ENCODE data around the gene FSD1. TPM values are rescaled to one million over a fixed set of nuclear protein-coding genes. Genes with fewer than 3 reads are reported as not detected.

The FSD1 gene
- total and polyA plus RNA-seq, 2 experiments from 2014 or later, result 5.8 TPM

- Histone ChIP-seq H3K4me2 (ENCODE audit: unreplicated experiment) (no peak overlapping the region), H3K4me1 (ENCODE audit: insufficient read depth) (no peaks in the 10 kb centered on the region), H3F3A (ENCODE audit: insufficient read depth) (no peaks in the 10 kb centered on the region), H3K4me3 (no peak overlapping the region), H3K36me3 (ENCODE audit: low read depth) (no peaks in the 10 kb centered on the region), H3K27ac (no peak overlapping the region), H3K9me3 (ENCODE audit: low read depth) (no peaks in the 10 kb centered on the region), H2AFZ (no peak overlapping the region), H3K79me2 (ENCODE audit: insufficient read depth) (no peaks in the 10 kb centered on the region), H3K9ac (no peak overlapping the region), H3K9me2 (ENCODE audit: insufficient read depth) (no peaks in the 10 kb centered on the region), H4K20me1 (ENCODE audit: insufficient read depth) (no peaks in the 10 kb centered on the region), H3K27me3 (replicated peaks; ENCODE audit: insufficient read depth) (peaks cover 15% of the 10 kb centered on the region)
- WGBS, 2 experiments (ENCODE audit: low coverage in 1 of 2, low lambda C conversion rate in 2 of 2, missing lambda C conversion rate in 2 of 2), result 77 to 79% methylated on average over 16 of the region's 16 CpGs
- in situ Hi-C loops (cut with MboI), result no loop called here
- DNase-seq, result no peak
- no peak for TF ChIP-seq EZH2 (IDR thresholded peaks at IDR 0.05; ENCODE audit: insufficient read depth, poor library complexity, severe bottlenecking)
- no peak for TF ChIP-seq EZH2phosphoT487 (IDR thresholded peaks at IDR 0.05; ENCODE audit: insufficient read depth, low read depth)
Measured at GRCh38 chr19:4288091-4288777, 16.2 kb upstream of the FSD1 start.

- no peaks in the 10 kb centered on the region for H3K9me2 ChIP-seq (ENCODE audit: insufficient read depth)
- no peak overlapping the region for H2AFZ ChIP-seq
- H3K4me1 ChIP-seq (ENCODE audit: insufficient read depth), result no peaks in the 10 kb centered on the region
- in situ Hi-C loops (cut with MboI), result no loop called here
- no peaks in the 10 kb centered on the region for H4K20me1 ChIP-seq (ENCODE audit: insufficient read depth)
- no peaks in the 10 kb centered on the region for H3K79me2 ChIP-seq (ENCODE audit: insufficient read depth)
- H3K9ac ChIP-seq, result no peak overlapping the region
- DNase-seq, result no peak
- no peaks in the 10 kb centered on the region for H3K36me3 ChIP-seq (ENCODE audit: low read depth)
- H3K9me3 ChIP-seq (ENCODE audit: low read depth), result no peaks in the 10 kb centered on the region
- no peaks in the 10 kb centered on the region; the same call in none of the 2 replicates for H3K27me3 ChIP-seq (replicated peaks; ENCODE audit: insufficient read depth)
- no peak overlapping the region for H3K4me2 ChIP-seq (ENCODE audit: unreplicated experiment)
- 46 to 54% methylated on average over 8 of the region's 8 CpGs for WGBS, 2 experiments (ENCODE audit: low coverage in 1 of 2, low lambda C conversion rate in 2 of 2, missing lambda C conversion rate in 2 of 2)
- no peak for TF ChIP-seq EZH2 (IDR thresholded peaks at IDR 0.05; ENCODE audit: insufficient read depth, poor library complexity, severe bottlenecking)
- TF ChIP-seq EZH2phosphoT487 (IDR thresholded peaks at IDR 0.05; ENCODE audit: insufficient read depth, low read depth), result no peak
- H3K27ac ChIP-seq, result no peak overlapping the region
- no peaks in the 10 kb centered on the region for H3F3A ChIP-seq (ENCODE audit: insufficient read depth)
- no peak overlapping the region for H3K4me3 ChIP-seq
Measured at GRCh38 chr19:4291184-4291732, 13.1 kb upstream of the FSD1 start.

GRCh38 chr19:4292515-4292914 is 11.9 kb upstream of the FSD1 start:
- no peak overlapping the region for H2AFZ ChIP-seq
- no peak overlapping the region for H3K4me2 ChIP-seq (ENCODE audit: unreplicated experiment)
- no peaks in the 10 kb centered on the region for H3K79me2 ChIP-seq (ENCODE audit: insufficient read depth)
- no peaks in the 10 kb centered on the region for H3K9me3 ChIP-seq (ENCODE audit: low read depth)
- H3F3A ChIP-seq (ENCODE audit: insufficient read depth), result no peaks in the 10 kb centered on the region
- DNase-seq, result no peak
- no peaks in the 10 kb centered on the region for H3K9me2 ChIP-seq (ENCODE audit: insufficient read depth)
- no peak overlapping the region for H3K4me3 ChIP-seq
- H3K36me3 ChIP-seq (ENCODE audit: low read depth), result no peaks in the 10 kb centered on the region
- H3K9ac ChIP-seq, result no peak overlapping the region
- no peaks in the 10 kb centered on the region for H4K20me1 ChIP-seq (ENCODE audit: insufficient read depth)
- no peak for TF ChIP-seq EZH2 (IDR thresholded peaks at IDR 0.05; ENCODE audit: insufficient read depth, poor library complexity, severe bottlenecking)
- TF ChIP-seq EZH2phosphoT487 (IDR thresholded peaks at IDR 0.05; ENCODE audit: insufficient read depth, low read depth), result no peak
- H3K27ac ChIP-seq, result no peak overlapping the region
- in situ Hi-C loops (cut with MboI), result no loop called here
- no peaks in the 10 kb centered on the region; the same call in none of the 2 replicates for H3K27me3 ChIP-seq (replicated peaks; ENCODE audit: insufficient read depth)
- WGBS, 2 experiments (ENCODE audit: low coverage in 1 of 2, low lambda C conversion rate in 2 of 2, missing lambda C conversion rate in 2 of 2), result 59 to 62% methylated on average over 13 to 15 of the region's 15 CpGs
- no peaks in the 10 kb centered on the region for H3K4me1 ChIP-seq (ENCODE audit: insufficient read depth)

- TF ChIP-seq EZH2 (IDR thresholded peaks at IDR 0.05; ENCODE audit: insufficient read depth, poor library complexity, severe bottlenecking), result no peak
- no peak for TF ChIP-seq EZH2phosphoT487 (IDR thresholded peaks at IDR 0.05; ENCODE audit: insufficient read depth, low read depth)
- H3K9ac ChIP-seq, result no peak overlapping the region
- no peaks in the 10 kb centered on the region for H3F3A ChIP-seq (ENCODE audit: insufficient read depth)
- H4K20me1 ChIP-seq (ENCODE audit: insufficient read depth), result no peaks in the 10 kb centered on the region
- H3K4me3 ChIP-seq, result no peak overlapping the region
- no peaks in the 10 kb centered on the region for H3K9me2 ChIP-seq (ENCODE audit: insufficient read depth)
- H2AFZ ChIP-seq, result no peak overlapping the region
- no peaks in the 10 kb centered on the region for H3K9me3 ChIP-seq (ENCODE audit: low read depth)
- H3K36me3 ChIP-seq (ENCODE audit: low read depth), result no peaks in the 10 kb centered on the region
- H3K79me2 ChIP-seq (ENCODE audit: insufficient read depth), result no peaks in the 10 kb centered on the region
- H3K4me2 ChIP-seq (ENCODE audit: unreplicated experiment), result no peak overlapping the region
- WGBS, 2 experiments (ENCODE audit: low coverage in 1 of 2, low lambda C conversion rate in 2 of 2, missing lambda C conversion rate in 2 of 2), result 29 to 31% methylated on average over 9 to 10 of the region's 10 CpGs
- in situ Hi-C loops (cut with MboI), result no loop called here
- DNase-seq, result no peak
- no peaks in the 10 kb centered on the region; the same call in none of the 2 replicates for H3K27me3 ChIP-seq (replicated peaks; ENCODE audit: insufficient read depth)
- H3K4me1 ChIP-seq (ENCODE audit: insufficient read depth), result no peaks in the 10 kb centered on the region
- H3K27ac ChIP-seq, result no peak overlapping the region
Measured at GRCh38 chr19:4294389-4294788, 10.0 kb upstream of the FSD1 start.
